HepG2 (cell line): Measurements from ENCODE around the gene ZNRF3. TPM values are rescaled to one million over a fixed set of nuclear protein-coding genes. Genes with fewer than 3 reads are reported as not detected.
A peak's percentile ranks its signal among the peaks of the same experiment; 100 is the strongest.

ENCODE experiments used
- BCL3 ChIP-seq: sonication (generic); formaldehyde crosslinking; IDR thresholded peaks from 2 replicates; pipeline ENCODE4 v1.5.1; 2020; ENCODE audit warnings: mild to moderate bottlenecking, missing genetic modification reagents, moderate library complexity
- BHLHE40 ChIP-seq: IDR thresholded peaks from 2 replicates; pipeline ENCODE4 v1.6.1; 2011; ENCODE audit warnings: low read length, improper control_type of control experiment
- CAMTA2 ChIP-seq: sonication (generic); formaldehyde crosslinking; IDR thresholded peaks from 2 replicates; pipeline ENCODE4 v1.4.0; 2020; ENCODE audit warnings: mild to moderate bottlenecking, missing genetic modification reagents, borderline replicate concordance
- DDIT3 ChIP-seq: sonication (generic); formaldehyde crosslinking; IDR thresholded peaks from 2 replicates; pipeline ENCODE4 v1.4.0; 2020; ENCODE audit warnings: mild to moderate bottlenecking, missing genetic modification reagents
- GRHL1 ChIP-seq: sonication (generic); formaldehyde crosslinking; conservative IDR thresholded peaks from 2 replicates; pipeline ENCODE4 v1.8.0; 2022; ENCODE audit warnings: missing genetic modification reagents
- HHEX ChIP-seq: IDR thresholded peaks from 2 replicates; pipeline ENCODE4 v1.6.1; 2016; ENCODE audit warnings: control low read depth
- HNRNPL ChIP-seq: fragments of 200-400 bp; formaldehyde crosslinking; IDR thresholded peaks from 2 replicates; pipeline ENCODE4 v1.6.1; 2017; ENCODE audit warnings: mild to moderate bottlenecking, low read depth, low read length
- NCOR1 ChIP-seq: fragments of 200-600 bp; sonication (generic); IDR thresholded peaks from 2 replicates; pipeline ENCODE4 v1.7.0; 2017; ENCODE audit warnings: antibody characterized with exemption, low read length, borderline replicate concordance
- PAWR ChIP-seq: sonication (generic); formaldehyde crosslinking; IDR thresholded peaks from 2 replicates; pipeline ENCODE4 v1.4.0; 2020; ENCODE audit warnings: missing genetic modification reagents, mild to moderate bottlenecking, borderline replicate concordance
- RBM22 ChIP-seq: fragments of 200-400 bp; formaldehyde crosslinking; optimal IDR thresholded peaks from 2 replicates; pipeline ENCODE3; 2017; ENCODE audit warnings: mild to moderate bottlenecking, low read length, moderate library complexity
- RNF219 ChIP-seq: sonication (generic); formaldehyde crosslinking; IDR thresholded peaks from 2 replicates; pipeline ENCODE4 v1.5.0; 2020; ENCODE audit warnings: mild to moderate bottlenecking, missing genetic modification reagents
- ZFP90 ChIP-seq: sonication (generic); formaldehyde crosslinking; IDR thresholded peaks from 2 replicates; pipeline ENCODE4 v1.8.0; 2022; ENCODE audit warnings: missing genetic modification reagents, mild to moderate bottlenecking, inconsistent platforms, borderline replicate concordance
- ZKSCAN5 ChIP-seq: sonication (generic); formaldehyde crosslinking; IDR thresholded peaks from 2 replicates; pipeline ENCODE4 v1.5.1; 2020; ENCODE audit warnings: mild to moderate bottlenecking, missing genetic modification reagents
- ZNF367 ChIP-seq: sonication (generic); formaldehyde crosslinking; IDR thresholded peaks from 2 replicates; pipeline ENCODE4 v1.4.0; 2020; ENCODE audit warnings: missing genetic modification reagents, borderline replicate concordance
- ZNF563 ChIP-seq: sonication (generic); formaldehyde crosslinking; IDR thresholded peaks from 2 replicates; pipeline ENCODE4 v1.8.0; 2022; ENCODE audit warnings: mild to moderate bottlenecking, moderate library complexity, missing genetic modification reagents
- ZSCAN9 ChIP-seq: IDR thresholded peaks from 2 replicates; pipeline ENCODE4 v1.6.1; 2016; ENCODE audit warnings: borderline replicate concordance
- polyA plus RNA-seq, 8 experiments: library from polyadenylated mRNA; depleted of rRNA in 3 of 8; stranded (reverse) in 7 of 8; unstranded in 1 of 8; fragments of >200 nt; fragmentation: Illumina TruSeq in 4 of 8; extraction: Trizol in 4 of 8; gene quantifications; 2 replicates each; pipeline versions ENCODE4 v1.2.1 to v1.2.3, GENCODE V29; 2011 to 2016; ENCODE audit warnings: low read depth in 4 of 8, missing spikeins in 1 of 8, mixed read lengths in 1 of 8; ENCODE audit not compliant: insufficient read depth in 1 of 8
- total RNA-seq, 5 experiments: library from RNA; depleted of rRNA; stranded (reverse); fragments of >200 nt; fragmentation: Illumina TruSeq; extraction: Trizol; gene quantifications; 2 replicates each; pipeline ENCODE4 v1.2.3, GENCODE V29; 2016; ENCODE audit warnings: low read depth in 1 of 5
- TF ChIP-seq, protein P1 (sequence below): sonication (generic); formaldehyde crosslinking; IDR thresholded peaks from 2 replicates; pipeline ENCODE4; 2020; ENCODE audit warnings: missing genetic modification reagents, mild to moderate bottlenecking, borderline replicate concordance
- TF ChIP-seq, protein P2 (sequence below): sonication (generic); formaldehyde crosslinking; conservative IDR thresholded peaks from 2 replicates; pipeline ENCODE4 v1.4.0; 2020; ENCODE audit warnings: missing genetic modification reagents

The ZNRF3 gene
- total and polyA plus RNA-seq, 2 of the 13 experiments (the other 11 are each of a cell fraction or from before 2014, with no cell fraction given), result 20.3 to 36.7 TPM

GRCh38 chr22:28920757-28921584 is 37.6 kb downstream of the ZNRF3 start (continued):
- TF ChIP-seq BCL3 (CRISPR knock-in tag), result peak; percentile 60
- TF ChIP-seq, protein P1, sequence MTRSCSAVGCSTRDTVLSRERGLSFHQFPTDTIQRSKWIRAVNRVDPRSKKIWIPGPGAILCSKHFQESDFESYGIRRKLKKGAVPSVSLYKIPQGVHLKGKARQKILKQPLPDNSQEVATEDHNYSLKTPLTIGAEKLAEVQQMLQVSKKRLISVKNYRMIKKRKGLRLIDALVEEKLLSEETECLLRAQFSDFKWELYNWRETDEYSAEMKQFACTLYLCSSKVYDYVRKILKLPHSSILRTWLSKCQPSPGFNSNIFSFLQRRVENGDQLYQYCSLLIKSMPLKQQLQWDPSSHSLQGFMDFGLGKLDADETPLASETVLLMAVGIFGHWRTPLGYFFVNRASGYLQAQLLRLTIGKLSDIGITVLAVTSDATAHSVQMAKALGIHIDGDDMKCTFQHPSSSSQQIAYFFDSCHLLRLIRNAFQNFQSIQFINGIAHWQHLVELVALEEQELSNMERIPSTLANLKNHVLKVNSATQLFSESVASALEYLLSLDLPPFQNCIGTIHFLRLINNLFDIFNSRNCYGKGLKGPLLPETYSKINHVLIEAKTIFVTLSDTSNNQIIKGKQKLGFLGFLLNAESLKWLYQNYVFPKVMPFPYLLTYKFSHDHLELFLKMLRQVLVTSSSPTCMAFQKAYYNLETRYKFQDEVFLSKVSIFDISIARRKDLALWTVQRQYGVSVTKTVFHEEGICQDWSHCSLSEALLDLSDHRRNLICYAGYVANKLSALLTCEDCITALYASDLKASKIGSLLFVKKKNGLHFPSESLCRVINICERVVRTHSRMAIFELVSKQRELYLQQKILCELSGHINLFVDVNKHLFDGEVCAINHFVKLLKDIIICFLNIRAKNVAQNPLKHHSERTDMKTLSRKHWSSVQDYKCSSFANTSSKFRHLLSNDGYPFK (CRISPR knock-in tag), result peak; percentile 59; the same call in 1 of the 2 replicates
- peak; percentile 78 for TF ChIP-seq ZFP90 (CRISPR knock-in tag)
- 0 out of 2 replicates have a peak, but pooled peaks have one; percentile 29 for TF ChIP-seq RNF219 (CRISPR knock-in tag)
- TF ChIP-seq NCOR1, result peak; percentile 63; the same call in 1 of the 2 replicates
- TF ChIP-seq DDIT3, result no peak
- TF ChIP-seq RBM22, result peak; percentile 73
- 0 out of 2 replicates have a peak, but pooled peaks have one; percentile 26 for TF ChIP-seq ZNF367 (CRISPR knock-in tag)
- peak; percentile 69; the same call in 1 of the 2 replicates for TF ChIP-seq HNRNPL
- TF ChIP-seq BHLHE40, result no peak
- no peak; the same call in 1 of the 2 replicates for TF ChIP-seq ZNF563
- TF ChIP-seq, protein P2, sequence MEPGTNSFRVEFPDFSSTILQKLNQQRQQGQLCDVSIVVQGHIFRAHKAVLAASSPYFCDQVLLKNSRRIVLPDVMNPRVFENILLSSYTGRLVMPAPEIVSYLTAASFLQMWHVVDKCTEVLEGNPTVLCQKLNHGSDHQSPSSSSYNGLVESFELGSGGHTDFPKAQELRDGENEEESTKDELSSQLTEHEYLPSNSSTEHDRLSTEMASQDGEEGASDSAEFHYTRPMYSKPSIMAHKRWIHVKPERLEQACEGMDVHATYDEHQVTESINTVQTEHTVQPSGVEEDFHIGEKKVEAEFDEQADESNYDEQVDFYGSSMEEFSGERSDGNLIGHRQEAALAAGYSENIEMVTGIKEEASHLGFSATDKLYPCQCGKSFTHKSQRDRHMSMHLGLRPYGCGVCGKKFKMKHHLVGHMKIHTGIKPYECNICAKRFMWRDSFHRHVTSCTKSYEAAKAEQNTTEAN, result peak; percentile 75; the same call in 1 of the 2 replicates
- TF ChIP-seq PAWR (CRISPR knock-in tag), result no peak
- no peak for TF ChIP-seq GRHL1 (CRISPR knock-in tag)
- no peak for TF ChIP-seq ZSCAN9 (CRISPR knock-in tag)
- TF ChIP-seq CAMTA2 (CRISPR knock-in tag), result no peak
- 0 out of 2 replicates have a peak, but pooled peaks have one; percentile 34 for TF ChIP-seq HHEX (CRISPR knock-in tag)
- no peak for TF ChIP-seq ZKSCAN5 (CRISPR knock-in tag)
